B cell (primary cell): ENCODE results near the gene MAP3K4. TPM values are rescaled to one million over a fixed set of nuclear protein-coding genes. Genes with fewer than 3 reads are reported as not detected.

Experiments
- ATAC-seq: fragments of 200-7000 bp; cut with Tn5 transposase; one replicate; pipeline ENCODE4 v1.10.0; 2021; ENCODE audit warnings: low read depth, mild to moderate bottlenecking, moderate number of reproducible peaks, moderate library complexity
- CTCF ChIA-PET: fragments of 350-600 bp; sonication (Branson Sonifier 250); formaldehyde crosslinking; loops from one replicate; lab custom pipeline; 2021; ENCODE audit warnings: antibody characterized with exemption, inconsistent platforms; lab: Charles Lee
- POLR2A ChIA-PET: fragments of 350-600 bp; sonication (Branson Sonifier 250); formaldehyde crosslinking; loops from one replicate; lab custom pipeline; 2021; ENCODE audit warnings: antibody characterized with exemption; lab: Charles Lee
- DNase-seq: peaks from one replicate; pipeline ENCODE4 v3.0.0; 2013
- H2AFZ ChIP-seq: 2 replicates; pipeline ENCODE4 v1.6.1; 2012; ENCODE audit warnings: mild to moderate bottlenecking, low read depth, low read length; ENCODE audit not compliant: insufficient read depth, poor library complexity, severe bottlenecking
- H3K27ac ChIP-seq, 2 donors: 1 replicate in 1 of 2; 2 replicates in 1 of 2; pipeline ENCODE4 v1.5.1; 2012 to 2013; ENCODE audit warnings: low read length in 2 of 2, mild to moderate bottlenecking in 2 of 2, moderate library complexity in 1 of 2
- H3K27me3 ChIP-seq, 4 experiments: fragments of 200-600 bp in 1 of 4; sonication (generic) in 1 of 4; replicated peaks in 1 of 4; 1 replicate in 2 of 4; 2 replicates in 2 of 4; pipeline versions ENCODE4 v1.6.1 to v1.7.0; 2013 to 2016; ENCODE audit warnings: low read length in 3 of 4, mild to moderate bottlenecking in 2 of 4, mixed read lengths in 1 of 4, moderate library complexity in 1 of 4; ENCODE audit not compliant: insufficient read depth in 4 of 4, control insufficient read depth in 3 of 4; ENCODE audit errors: control extremely low read depth in 1 of 4
- H3K36me3 ChIP-seq, 2 experiments: replicated peaks in 1 of 2; 1 replicate in 1 of 2; 2 replicates in 1 of 2; pipeline versions ENCODE4 v1.6.1 to v1.7.1; 2013; ENCODE audit warnings: low read length in 1 of 2; ENCODE audit not compliant: insufficient read depth in 2 of 2, control insufficient read depth in 1 of 2; ENCODE audit errors: control extremely low read depth in 1 of 2, extremely low read depth in 1 of 2
- H3K4me1 ChIP-seq, 2 donors: fragments of 200-600 bp in 1 of 2; sonication (generic) in 1 of 2; 1 replicate in 1 of 2; 2 replicates in 1 of 2; pipeline versions ENCODE4 v1.5.1 to v1.6.1; 2013 to 2017; ENCODE audit warnings: low read length in 2 of 2; ENCODE audit not compliant: control insufficient read depth in 2 of 2, insufficient read depth in 2 of 2
- H3K4me2 ChIP-seq: replicated peaks from 2 replicates; pipeline ENCODE3; 2012; ENCODE audit warnings: mild to moderate bottlenecking, low read depth, low read length; ENCODE audit not compliant: poor library complexity, severe bottlenecking
- H3K4me3 ChIP-seq, 5 experiments: fragments of 200-600 bp in 1 of 5; sonication (generic) in 1 of 5; 1 replicate in 3 of 5; 2 replicates in 2 of 5; pipeline versions ENCODE4 v1.5.1 to v1.7.0; 2011 to 2016; ENCODE audit warnings: low read length in 4 of 5, mild to moderate bottlenecking in 4 of 5, low read depth in 2 of 5, control low read depth in 1 of 5, moderate library complexity in 1 of 5; ENCODE audit not compliant: insufficient read depth in 1 of 5; ENCODE audit errors: control extremely low read depth in 1 of 5, extremely low read depth in 1 of 5
- H3K79me2 ChIP-seq: fragments of 200-600 bp; sonication (generic); one replicate; pipeline ENCODE4 v1.6.0; 2016; ENCODE audit warnings: low read length; ENCODE audit not compliant: control insufficient read depth, insufficient read depth
- H3K9ac ChIP-seq: fragments of 200-600 bp; sonication (generic); 2 replicates; pipeline ENCODE4 v1.6.1; 2017; ENCODE audit warnings: mild to moderate bottlenecking, low read length, moderate library complexity
- H3K9me3 ChIP-seq, 3 donors: one replicate each; pipeline versions ENCODE4 v1.6.1 to v1.7.1; 2013; ENCODE audit warnings: low read length in 2 of 3; ENCODE audit not compliant: control insufficient read depth in 2 of 3, insufficient read depth in 1 of 3; ENCODE audit errors: control extremely low read depth in 1 of 3
- H4K20me1 ChIP-seq: 2 replicates; pipeline ENCODE4 v1.6.0; 2012; ENCODE audit warnings: mild to moderate bottlenecking, low read length; ENCODE audit not compliant: insufficient read depth, control insufficient read depth, poor library complexity, severe bottlenecking
- H3K27ac Mint-ChIP-seq: one replicate; pipeline ENCODE4 v1.8.0; 2021; ENCODE audit warnings: mixed read lengths
- H3K27me3 Mint-ChIP-seq: one replicate; pipeline ENCODE4 v1.8.0; 2021; ENCODE audit warnings: mixed read lengths
- H3K4me1 Mint-ChIP-seq: one replicate; pipeline ENCODE4 v1.8.0; 2021; ENCODE audit warnings: mixed read lengths
- H3K4me3 Mint-ChIP-seq: one replicate; pipeline ENCODE4 v1.8.0; 2021; ENCODE audit warnings: mixed read lengths
- H3K9me3 Mint-ChIP-seq: one replicate; pipeline ENCODE4 v1.8.0; 2022; ENCODE audit warnings: mixed read lengths; ENCODE audit not compliant: insufficient read depth
- EZH2 ChIP-seq: IDR thresholded peaks from 2 replicates; pipeline ENCODE4 v1.6.1; 2012; ENCODE audit warnings: borderline replicate concordance, low read depth, mild to moderate bottlenecking, moderate library complexity, low read length; ENCODE audit not compliant: insufficient read depth, poor library complexity, severe bottlenecking
- WGBS: methylation state at CpG from one replicate; pipeline ENCODE4 v1.1.5; 2013; ENCODE audit warnings: missing lambda C conversion rate; ENCODE audit not compliant: insufficient coverage; 5-methylcytosine and 5-hydroxymethylcytosine counted together
- intact Hi-C: fragments of 100-400 bp; cut with micrococcal nuclease; formaldehyde crosslinking; loops from one replicate; pipeline ENCODE4 v1.10.0; 2022
- polyA plus RNA-seq: library from polyadenylated mRNA; depleted of rRNA; stranded (reverse); fragments of >200 nt; gene quantifications from 2 replicates; pipeline ENCODE4 v1.2.3, GENCODE V29; 2012
- total RNA-seq, 2 donors: library from RNA; stranded (reverse); fragments of 120-200 nt in 1 of 2; gene quantifications; 1 replicate in 1 of 2; 2 replicates in 1 of 2; pipeline versions ENCODE4 v1.2.3 to v1.2.4, GENCODE V29; 2013 to 2022
- TF ChIP-seq, protein P1 (sequence below): fragments of 200-600 bp; IDR thresholded peaks from one replicate; pipeline ENCODE4 v1.8.0; 2022; ENCODE audit warnings: antibody characterized with exemption, mild to moderate bottlenecking

MAP3K4 gene
- total and polyA plus RNA-seq, 2 donors (not counting 1 experiment from before 2014, with no cell fraction given): 24.4 to 105 TPM

DNA sequence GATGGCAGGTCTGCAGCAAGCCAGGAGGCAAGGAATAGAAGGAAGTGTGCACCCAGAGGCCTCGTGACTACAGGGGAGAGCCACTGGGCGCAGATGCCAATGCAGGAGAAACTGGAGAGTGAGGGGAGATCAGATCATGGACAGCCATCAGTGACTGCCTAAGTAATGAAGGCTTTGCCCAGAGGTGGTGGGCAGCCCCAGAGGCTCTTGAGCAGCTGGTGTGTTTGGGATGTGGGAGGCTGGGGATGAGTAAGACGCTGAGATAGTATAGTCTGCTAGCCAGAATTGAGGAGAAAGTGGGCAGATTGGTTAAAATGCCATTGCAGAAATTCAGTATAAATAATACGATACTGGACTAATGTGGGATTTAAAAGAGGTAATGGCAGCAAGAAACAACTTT, 111.9 kb downstream of the MAP3K4 start:
- H3K36me3 ChIP-seq: peaks cover 14 to 61% of the 10 kb centered on the region in 2 experiments
- no peak for ATAC-seq
- POLR2A ChIA-PET: no interaction called here

DNA sequence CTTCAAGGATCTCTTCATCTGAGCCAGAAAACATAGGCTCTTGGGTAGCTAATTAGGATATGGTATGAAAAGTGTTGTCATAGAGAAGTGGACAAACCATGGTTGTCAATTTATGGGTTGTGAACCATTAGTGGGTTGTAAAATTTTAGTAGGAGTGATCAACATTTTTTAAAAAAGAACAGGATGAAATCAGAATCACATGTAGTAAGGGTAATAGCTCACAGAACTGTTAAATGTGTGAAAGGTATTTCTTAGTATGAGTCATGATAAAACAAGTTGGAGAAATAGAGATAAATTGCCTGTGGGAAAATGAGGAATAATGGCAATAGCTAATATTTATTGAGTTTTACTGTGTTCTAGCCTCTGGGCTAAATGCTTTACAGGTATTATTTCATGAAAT, 113.4 kb downstream of the MAP3K4 start:
- Mint-ChIP-seq H3K4me3 (no peak overlapping the region), H3K9me3 (no peaks in the 10 kb centered on the region), H3K4me1 (no peaks in the 10 kb centered on the region), H3K27ac (no peak overlapping the region), H3K27me3 (no peaks in the 10 kb centered on the region)
- TF ChIP-seq, protein P1, sequence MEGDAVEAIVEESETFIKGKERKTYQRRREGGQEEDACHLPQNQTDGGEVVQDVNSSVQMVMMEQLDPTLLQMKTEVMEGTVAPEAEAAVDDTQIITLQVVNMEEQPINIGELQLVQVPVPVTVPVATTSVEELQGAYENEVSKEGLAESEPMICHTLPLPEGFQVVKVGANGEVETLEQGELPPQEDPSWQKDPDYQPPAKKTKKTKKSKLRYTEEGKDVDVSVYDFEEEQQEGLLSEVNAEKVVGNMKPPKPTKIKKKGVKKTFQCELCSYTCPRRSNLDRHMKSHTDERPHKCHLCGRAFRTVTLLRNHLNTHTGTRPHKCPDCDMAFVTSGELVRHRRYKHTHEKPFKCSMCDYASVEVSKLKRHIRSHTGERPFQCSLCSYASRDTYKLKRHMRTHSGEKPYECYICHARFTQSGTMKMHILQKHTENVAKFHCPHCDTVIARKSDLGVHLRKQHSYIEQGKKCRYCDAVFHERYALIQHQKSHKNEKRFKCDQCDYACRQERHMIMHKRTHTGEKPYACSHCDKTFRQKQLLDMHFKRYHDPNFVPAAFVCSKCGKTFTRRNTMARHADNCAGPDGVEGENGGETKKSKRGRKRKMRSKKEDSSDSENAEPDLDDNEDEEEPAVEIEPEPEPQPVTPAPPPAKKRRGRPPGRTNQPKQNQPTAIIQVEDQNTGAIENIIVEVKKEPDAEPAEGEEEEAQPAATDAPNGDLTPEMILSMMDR: no peak
- TF ChIP-seq EZH2: no peak
- Histone ChIP-seq H4K20me1 (no peaks in the 10 kb centered on the region), H3K27ac (no peak overlapping the region), H3K9ac (no peak overlapping the region), H3K36me3 (peaks cover 16 to 66% of the 10 kb centered on the region in 2 experiments), H2AFZ (no peak overlapping the region), H3K27me3 (no peaks in the 10 kb centered on the region), H3K4me3 (no peak overlapping the region), H3K9me3 (no peaks in the 10 kb centered on the region), H3K79me2 (no peaks in the 10 kb centered on the region), H3K4me2 (no peak overlapping the region), H3K4me1 (no peaks in the 10 kb centered on the region)
- ChIA-PET CTCF (interaction anchor here (0.9 kb wide), 1 partner anchor 266 kb away, joined by 3 read pairs; no protein-coding TSS in a partner anchor), POLR2A (no interaction called here)
- ATAC-seq (no peak), DNase-seq (no peak)
- intact Hi-C loops: no loop called here

More for the DNA sequence above, 111.9 kb downstream of the MAP3K4 start:
- Mint-ChIP-seq H3K4me3 (no peak overlapping the region), H3K27ac (no peak overlapping the region), H3K4me1 (no peaks in the 10 kb centered on the region), H3K9me3 (no peaks in the 10 kb centered on the region), H3K27me3 (no peaks in the 10 kb centered on the region)
- Histone ChIP-seq H3K4me2 (no peak overlapping the region), H3K27me3 (no peaks in the 10 kb centered on the region), H2AFZ (no peak overlapping the region), H3K9me3 (no peaks in the 10 kb centered on the region), H3K4me3 (no peak overlapping the region), H3K79me2 (no peaks in the 10 kb centered on the region), H3K4me1 (no peaks in the 10 kb centered on the region), H4K20me1 (no peaks in the 10 kb centered on the region), H3K9ac (no peak overlapping the region), H3K27ac (no peak overlapping the region)
- CTCF ChIA-PET: no interaction called here
- no peak for TF ChIP-seq EZH2
- TF ChIP-seq, protein P1: no peak
- no peak for DNase-seq
- intact Hi-C loops: no loop called here
- WGBS: 98% methylated on average over 4 of the region's 4 CpGs
